ENCODE results near the gene LSMEM2.

The LSMEM2 gene

GRCh38 chr3:50268276-50268675 lies 10.6 kb upstream of the LSMEM2 start:
- Histone ChIP-seq H2AFZ (ENCODE audit: insufficient read depth, low read length, poor library complexity) (no peak overlapping the region), H3K4me2 (ENCODE audit: low read length) (no peak overlapping the region), H2BK12ac (ENCODE audit: low read length) (no peak overlapping the region), H3K79me2 (ENCODE audit: control insufficient read depth, insufficient read depth, low read length, poor library complexity) (peaks cover 7% of the 10 kb centered on the region), H4K12ac (ENCODE audit: low read depth, low read length) (no peak overlapping the region), H3K18ac (ENCODE audit: low read length) (no peak overlapping the region), H4K91ac (ENCODE audit: low read depth, low read length) (no peak overlapping the region), H2AK5ac (ENCODE audit: low read length) (no peak overlapping the region), H3K36me3 (ENCODE audit: control insufficient read depth in 1 of 2, insufficient read depth in 2 of 2, low read length in 2 of 2) (no peaks in the 10 kb centered on the region), H3K4me1 (ENCODE audit: control insufficient read depth in 1 of 2, insufficient read depth in 2 of 2, low read length in 2 of 2) (peaks cover 53 to 54% of the 10 kb centered on the region in 2 experiments), H3K9ac (ENCODE audit: low read length) (no peak overlapping the region), H4K8ac (ENCODE audit: low read depth, low read length) (no peak overlapping the region), H3K9me3 (ENCODE audit: insufficient read depth, low read depth, low read length) (no peaks in the 10 kb centered on the region), H2BK5ac (ENCODE audit: low read depth, low read length, poor library complexity) (no peak overlapping the region), H2BK120ac (ENCODE audit: insufficient read depth, low read length, poor library complexity) (no peak overlapping the region), H3K79me1 (ENCODE audit: low read length) (peaks cover 30% of the 10 kb centered on the region), H3K4ac (ENCODE audit: low read depth, low read length) (no peak overlapping the region), H3K27ac (ENCODE audit: low read depth, low read length) (no peak overlapping the region), H3K23ac (ENCODE audit: low read length) (no peak overlapping the region), H3K4me3 (ENCODE audit: low read depth, low read length) (no peak overlapping the region), H3K14ac (ENCODE audit: low read length) (no peak overlapping the region), H3K27me3 (ENCODE audit: insufficient read depth, low read length) (no peaks in the 10 kb centered on the region)
- no peak for DNase-seq
- WGBS (ENCODE audit: extremely low coverage, insufficient coverage, insufficient read length), result no CpG with 5 or more reads among the region's 3 CpGs

- Histone ChIP-seq H3K23ac (ENCODE audit: low read length) (no peak within 1 kb of the TSS), H3K4ac (ENCODE audit: low read depth, low read length) (peak within 1 kb of the TSS; percentile 13), H2AFZ (ENCODE audit: insufficient read depth, low read length, poor library complexity) (no peak within 1 kb of the TSS), H3K9ac (ENCODE audit: low read length) (no peak within 1 kb of the TSS), H3K18ac (ENCODE audit: low read length) (no peak within 1 kb of the TSS), H2AK5ac (ENCODE audit: low read length) (peak within 1 kb of the TSS; percentile 51), H3K4me3 (ENCODE audit: low read depth, low read length) (no peak within 1 kb of the TSS), H3K4me2 (ENCODE audit: low read length) (no peak within 1 kb of the TSS), H3K36me3 (ENCODE audit: control insufficient read depth in 1 of 2, insufficient read depth in 2 of 2, low read length in 2 of 2) (no peaks in the 10 kb centered on the region), H4K8ac (ENCODE audit: low read depth, low read length) (no peak within 1 kb of the TSS), H3K14ac (ENCODE audit: low read length) (peak within 1 kb of the TSS; percentile 16), H2BK5ac (ENCODE audit: low read depth, low read length, poor library complexity) (no peak within 1 kb of the TSS), H3K79me1 (ENCODE audit: low read length) (peaks cover 28% of the 10 kb centered on the region), H3K27ac (ENCODE audit: low read depth, low read length) (no peak within 1 kb of the TSS), H2BK120ac (ENCODE audit: insufficient read depth, low read length, poor library complexity) (peak within 1 kb of the TSS; percentile 34), H3K4me1 (ENCODE audit: control insufficient read depth in 1 of 2, insufficient read depth in 2 of 2, low read length in 2 of 2) (peaks cover 49 to 50% of the 10 kb centered on the region in 2 experiments), H3K27me3 (ENCODE audit: insufficient read depth, low read length) (no peaks in the 10 kb centered on the region), H3K9me3 (ENCODE audit: insufficient read depth, low read depth, low read length) (no peaks in the 10 kb centered on the region), H4K12ac (ENCODE audit: low read depth, low read length) (no peak within 1 kb of the TSS), H2BK12ac (ENCODE audit: low read length) (peak within 1 kb of the TSS; percentile 44), H4K91ac (ENCODE audit: low read depth, low read length) (peak within 1 kb of the TSS; percentile 65), H3K79me2 (ENCODE audit: control insufficient read depth, insufficient read depth, low read length, poor library complexity) (peaks cover 7% of the 10 kb centered on the region)
- no peak for DNase-seq
- no CpG with 5 or more reads among the region's 21 CpGs for WGBS (ENCODE audit: extremely low coverage, insufficient coverage, insufficient read length)
Measured at GRCh38 chr3:50268703-50269451, 10.0 kb upstream of the LSMEM2 start, which contains the start of gene SEMA3B. Gene SEMA3B (plus strand): TSS chr3:50269147. CDS start chr3:50269241, 94 bp downstream.

- H2BK5ac ChIP-seq (ENCODE audit: low read depth, low read length, poor library complexity), result no peak overlapping the region
- H3K14ac ChIP-seq (ENCODE audit: low read length), result peak overlapping the region; percentile 16
- peak overlapping the region; percentile 51 for H2AK5ac ChIP-seq (ENCODE audit: low read length)
- no peak overlapping the region for H3K23ac ChIP-seq (ENCODE audit: low read length)
- peak overlapping the region; percentile 44 for H2BK12ac ChIP-seq (ENCODE audit: low read length)
- DNase-seq, result no peak
- H4K8ac ChIP-seq (ENCODE audit: low read depth, low read length), result no peak overlapping the region
- peaks cover 22% of the 10 kb centered on the region for H3K79me1 ChIP-seq (ENCODE audit: low read length)
- H3K4me2 ChIP-seq (ENCODE audit: low read length), result no peak overlapping the region
- no peak overlapping the region for H3K18ac ChIP-seq (ENCODE audit: low read length)
- H3K4me3 ChIP-seq (ENCODE audit: low read depth, low read length), result no peak overlapping the region
- peak overlapping the region; percentile 34 for H2BK120ac ChIP-seq (ENCODE audit: insufficient read depth, low read length, poor library complexity)
- no peaks in the 10 kb centered on the region for H3K36me3 ChIP-seq (ENCODE audit: control insufficient read depth in 1 of 2, insufficient read depth in 2 of 2, low read length in 2 of 2)
- peaks cover under 1% of the 10 kb centered on the region for H3K27me3 ChIP-seq (ENCODE audit: insufficient read depth, low read length)
- H3K4ac ChIP-seq (ENCODE audit: low read depth, low read length), result peak overlapping the region; percentile 13
- H4K91ac ChIP-seq (ENCODE audit: low read depth, low read length), result peak overlapping the region; percentile 65
- H3K79me2 ChIP-seq (ENCODE audit: control insufficient read depth, insufficient read depth, low read length, poor library complexity), result peaks cover 5% of the 10 kb centered on the region
- H3K4me1 ChIP-seq (ENCODE audit: control insufficient read depth in 1 of 2, insufficient read depth in 2 of 2, low read length in 2 of 2), result peaks cover 43 to 44% of the 10 kb centered on the region in 2 experiments
- no peak overlapping the region for H3K27ac ChIP-seq (ENCODE audit: low read depth, low read length)
- H4K12ac ChIP-seq (ENCODE audit: low read depth, low read length), result no peak overlapping the region
- no peaks in the 10 kb centered on the region for H3K9me3 ChIP-seq (ENCODE audit: insufficient read depth, low read depth, low read length)
- whole genome bisulfite sequencing (ENCODE audit: extremely low coverage, insufficient coverage, insufficient read length), result no CpG with 5 or more reads among the region's 4 CpGs
- H3K9ac ChIP-seq (ENCODE audit: low read length), result no peak overlapping the region
- H2AFZ ChIP-seq (ENCODE audit: insufficient read depth, low read length, poor library complexity), result no peak overlapping the region
Measured at GRCh38 chr3:50269460-50269859, 9.4 kb upstream of the LSMEM2 start.

- WGBS (ENCODE audit: extremely low coverage, insufficient coverage, insufficient read length), result no CpG with 5 or more reads among the region's 8 CpGs
- Histone ChIP-seq H3K14ac (ENCODE audit: low read length) (no peak overlapping the region), H3K4me3 (ENCODE audit: low read depth, low read length) (no peak overlapping the region), H2AK5ac (ENCODE audit: low read length) (peak overlapping the region; percentile 4), H2BK120ac (ENCODE audit: insufficient read depth, low read length, poor library complexity) (no peak overlapping the region), H2AFZ (ENCODE audit: insufficient read depth, low read length, poor library complexity) (no peak overlapping the region), H2BK5ac (ENCODE audit: low read depth, low read length, poor library complexity) (no peak overlapping the region), H3K79me2 (ENCODE audit: control insufficient read depth, insufficient read depth, low read length, poor library complexity) (peaks cover 5% of the 10 kb centered on the region), H3K4ac (ENCODE audit: low read depth, low read length) (no peak overlapping the region), H3K27ac (ENCODE audit: low read depth, low read length) (no peak overlapping the region), H3K36me3 (ENCODE audit: control insufficient read depth in 1 of 2, insufficient read depth in 2 of 2, low read length in 2 of 2) (no peaks in the 10 kb centered on the region), H3K9me3 (ENCODE audit: insufficient read depth, low read depth, low read length) (no peaks in the 10 kb centered on the region), H4K8ac (ENCODE audit: low read depth, low read length) (no peak overlapping the region), H4K91ac (ENCODE audit: low read depth, low read length) (peak overlapping the region; percentile 5), H4K12ac (ENCODE audit: low read depth, low read length) (no peak overlapping the region), H2BK12ac (ENCODE audit: low read length) (peak overlapping the region; percentile 7), H3K79me1 (ENCODE audit: low read length) (peaks cover 21% of the 10 kb centered on the region), H3K23ac (ENCODE audit: low read length) (no peak overlapping the region), H3K9ac (ENCODE audit: low read length) (no peak overlapping the region), H3K4me2 (ENCODE audit: low read length) (no peak overlapping the region), H3K18ac (ENCODE audit: low read length) (no peak overlapping the region), H3K4me1 (ENCODE audit: control insufficient read depth in 1 of 2, insufficient read depth in 2 of 2, low read length in 2 of 2) (peaks cover 41 to 42% of the 10 kb centered on the region in 2 experiments), H3K27me3 (ENCODE audit: insufficient read depth, low read length) (peaks cover 3% of the 10 kb centered on the region)
- DNase-seq, result no peak
Measured at GRCh38 chr3:50269977-50270413, 8.9 kb upstream of the LSMEM2 start.

All from trophoblast cell (in vitro differentiated cells and primary cell).